Activated T-cell treated with anti-CD3 and anti-CD28 coated beads, Interleukin-2, amount 50 U/mL, for 48 hours (primary cell): ENCODE results near the gene CFB.

Source experiments
- DNase-seq, 2 experiments: peaks; one replicate each; pipeline ENCODE4 v3.0.0-alpha.2; 2020

The CFB gene

GRCh38 chr6:31949926-31950548 is 4.1 kb downstream of the CFB start:
- no peak for DNase-seq

GRCh38 chr6:31952140-31952805 is 6.4 kb downstream of the CFB start:
- peak; percentile 59 to 65 for DNase-seq

- DNase-seq, result no peak
These were observed 7.0 kb downstream of the CFB start for GRCh38 chr6:31952890-31953289.

- DNase-seq, result no peak
These were observed 8.6 kb downstream of the CFB start for GRCh38 chr6:31954511-31954910.

GRCh38 chr6:31956796-31957195 is 10.9 kb downstream of the CFB start:
- no peak for DNase-seq

GRCh38 chr6:31958412-31958740 is 12.5 kb downstream of the CFB start:
- peak in 1 of 2 experiments; percentile 30 for DNase-seq

- peak; percentile 98 to 99 for DNase-seq
These were observed 13.1 kb downstream of the CFB start, which contains the start of the genes NELFE and SKIC2 for GRCh38 chr6:31958741-31959739. NELFE (minus strand) TSS chr6:31958971; CDS start chr6:31958446, 525 bp downstream. SKIC2 (plus strand) TSS chr6:31959175; CDS start chr6:31959193, 18 bp downstream.

GRCh38 chr6:31961616-31962015 is 15.7 kb downstream of the CFB start:
- no peak for DNase-seq

- DNase-seq, result no peak
These were observed 18.0 kb downstream of the CFB start for GRCh38 chr6:31963921-31964320.

GRCh38 chr6:31965700-31966099 is 19.8 kb downstream of the CFB start:
- no peak for DNase-seq

- no peak for DNase-seq
These were observed 20.6 kb downstream of the CFB start for GRCh38 chr6:31966506-31966905.

GRCh38 chr6:31966997-31967925 is 21.4 kb downstream of the CFB start:
- no peak for DNase-seq

GRCh38 chr6:31967926-31968320 is 22.0 kb downstream of the CFB start:
- no peak for DNase-seq

GRCh38 chr6:31968326-31968725 is 22.4 kb downstream of the CFB start:
- no peak for DNase-seq

- no peak for DNase-seq
These were observed 23.2 kb downstream of the CFB start for GRCh38 chr6:31968791-31969711.

GRCh38 chr6:31969712-31970603 is 24.1 kb downstream of the CFB start:
- no peak for DNase-seq

- peak in 1 of 2 experiments; percentile 34 for DNase-seq
These were observed 24.8 kb downstream of the CFB start for GRCh38 chr6:31970604-31971271.

GRCh38 chr6:31971279-31971992 is 25.5 kb downstream of the CFB start:
- peak in 1 of 2 experiments; percentile 34 for DNase-seq
